Measurements from ENCODE around the gene NAGPA.
"Not testable (repeated sequence)": the region's sequence is repeated elsewhere in the genome, so short reads cannot be mapped to it uniquely, and the experiment has no call there.

The NAGPA gene
- 18.8 to 37.5 (median 25.3) reads per million in 3 experiments for total RNA-seq

DNA sequence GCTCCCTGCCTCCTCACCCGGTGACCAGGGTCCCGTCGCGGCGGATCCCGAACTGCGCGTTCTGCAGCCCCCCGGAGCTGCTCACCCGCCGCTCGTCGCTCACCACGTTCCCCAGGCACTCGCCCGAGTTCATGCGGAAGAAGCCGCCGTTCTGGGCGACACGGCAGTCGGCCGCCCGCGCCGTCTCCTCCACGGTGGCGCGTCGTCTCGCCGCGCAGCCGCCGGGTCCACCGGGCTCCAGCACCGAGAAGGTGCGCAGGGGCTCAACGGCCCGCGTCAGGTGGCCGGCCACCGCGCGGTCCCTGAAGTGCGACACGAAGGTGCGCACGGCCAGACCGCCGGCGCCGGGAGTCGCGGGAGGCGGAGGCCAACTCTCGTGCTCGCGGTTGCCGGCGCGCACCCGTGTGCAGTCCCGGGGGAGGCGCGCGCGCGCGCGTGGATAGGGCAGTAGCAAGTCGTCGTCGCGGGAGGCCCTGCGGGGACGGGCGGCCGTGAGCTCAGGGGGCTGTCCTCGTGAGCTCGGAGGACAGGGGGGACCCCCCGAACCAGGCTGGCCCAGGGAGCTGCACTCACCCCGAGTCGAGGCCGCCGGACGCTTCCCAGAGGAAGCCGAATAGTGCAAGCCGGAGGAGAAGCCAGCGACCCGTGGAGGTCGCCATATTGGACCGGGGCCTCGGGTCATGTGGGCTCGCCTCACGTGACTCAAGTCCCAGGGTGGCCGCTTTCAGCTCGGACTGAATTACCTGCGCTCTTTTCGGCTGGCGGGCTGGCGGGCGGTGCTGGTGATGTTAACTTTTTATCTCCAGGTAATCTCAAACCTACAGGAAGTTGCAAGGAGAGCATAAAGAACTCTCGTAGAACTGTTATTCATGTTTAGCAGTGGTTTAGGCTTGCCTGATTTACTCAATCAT is at the start of gene NAGPA:
Gene NAGPA, minus strand, starts transcription at position 680 of the 911 bp plus-strand sequence. Its CDS starts 21 bp downstream, at position 659.
- DNase-seq, result peak; percentile 82

- DNase-seq, result not testable (repeated sequence)
These were observed 47.3 kb upstream of the NAGPA start for GRCh38 chr16:5080996-5081395.

DNA sequence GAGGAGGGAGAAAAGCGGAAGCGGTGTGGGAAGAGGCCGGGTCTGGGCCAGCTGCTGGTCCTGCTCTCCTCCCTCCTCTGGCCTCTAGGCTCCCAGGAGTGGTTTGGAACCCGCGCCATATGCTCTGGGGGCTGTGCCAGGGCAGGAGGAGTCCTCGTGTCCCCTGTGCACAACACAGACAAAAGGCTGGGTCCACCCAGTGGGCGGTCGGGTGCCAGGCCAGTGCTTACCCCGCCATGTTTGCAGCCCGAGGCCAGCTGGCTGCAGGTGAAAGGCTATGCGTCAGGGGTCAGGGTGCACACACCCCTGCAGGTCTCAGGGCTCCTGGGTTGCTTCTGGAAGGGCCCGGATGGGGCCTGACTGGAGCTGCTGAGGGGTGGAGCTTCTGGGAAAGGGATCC is 46.7 kb upstream of the NAGPA start:
- DNase-seq, result not testable (repeated sequence)

GRCh38 chr16:5078626-5079025 is 44.9 kb upstream of the NAGPA start:
- DNase-seq, result no peak

GRCh38 chr16:5077304-5077703 is 43.6 kb upstream of the NAGPA start:
- DNase-seq, result no peak

- DNase-seq, result no peak
These were observed 41.9 kb upstream of the NAGPA start for GRCh38 chr16:5075637-5076036.

- DNase-seq, result not testable (repeated sequence)
These were observed 40.0 kb upstream of the NAGPA start for GRCh38 chr16:5073771-5074170.

- no peak for DNase-seq
These were observed 39.5 kb upstream of the NAGPA start for GRCh38 chr16:5073279-5073629.

DNA sequence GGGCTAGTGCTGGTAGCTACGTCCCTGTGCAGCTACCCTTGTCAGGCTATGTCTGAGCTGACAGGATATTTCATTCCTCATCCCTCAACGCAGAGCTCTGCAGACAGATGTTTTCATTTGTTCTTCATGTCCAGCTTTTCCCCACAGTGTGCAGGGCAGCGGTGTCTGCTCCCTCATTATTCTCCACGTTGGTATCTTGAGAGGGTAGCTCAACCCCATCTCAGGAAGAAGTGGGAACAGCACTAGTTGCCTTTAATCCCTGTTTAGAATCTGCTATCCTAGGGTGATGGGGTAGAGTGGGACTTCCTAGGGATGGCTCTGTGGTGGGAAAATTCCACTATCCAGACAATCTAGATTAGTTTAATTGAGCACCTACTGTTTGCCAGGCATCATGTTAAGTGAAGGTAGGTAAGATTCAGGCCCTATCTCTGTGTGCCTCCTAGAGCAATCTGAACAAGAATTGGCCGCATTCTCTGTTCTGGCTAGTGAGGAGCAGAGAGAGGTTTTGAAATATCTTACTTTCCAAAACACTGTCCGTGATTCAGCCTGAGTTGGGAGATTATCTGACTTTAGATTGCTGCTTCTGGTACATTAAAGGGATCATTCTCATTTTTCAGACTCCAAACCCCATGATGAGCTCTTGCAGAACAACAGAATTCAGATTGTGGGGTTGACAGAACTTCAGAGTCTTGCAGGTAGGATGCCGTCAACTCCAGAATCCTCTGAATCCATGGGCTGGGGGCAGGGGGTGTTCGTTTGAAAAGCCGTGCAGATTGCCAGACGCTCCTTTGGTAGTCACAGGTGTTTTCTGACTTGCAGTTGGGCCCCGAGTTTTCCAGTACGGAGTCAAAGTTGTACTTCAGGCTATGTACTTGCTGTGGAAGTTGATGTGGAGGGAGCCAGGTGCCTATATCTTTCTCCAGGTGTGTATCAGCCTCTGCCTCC is 38.9 kb upstream of the NAGPA start:
- DNase-seq, result no peak

GRCh38 chr16:5071681-5072333 is 38.1 kb upstream of the NAGPA start, which contains the start of gene ALG1:
ALG1 (plus strand) TSS chr16:5071843; CDS start chr16:5071850, 7 bp downstream.
- peak; percentile 85 for DNase-seq

- DNase-seq, result peak; percentile 7
These were observed 37.6 kb upstream of the NAGPA start for GRCh38 chr16:5071341-5071680.

DNA sequence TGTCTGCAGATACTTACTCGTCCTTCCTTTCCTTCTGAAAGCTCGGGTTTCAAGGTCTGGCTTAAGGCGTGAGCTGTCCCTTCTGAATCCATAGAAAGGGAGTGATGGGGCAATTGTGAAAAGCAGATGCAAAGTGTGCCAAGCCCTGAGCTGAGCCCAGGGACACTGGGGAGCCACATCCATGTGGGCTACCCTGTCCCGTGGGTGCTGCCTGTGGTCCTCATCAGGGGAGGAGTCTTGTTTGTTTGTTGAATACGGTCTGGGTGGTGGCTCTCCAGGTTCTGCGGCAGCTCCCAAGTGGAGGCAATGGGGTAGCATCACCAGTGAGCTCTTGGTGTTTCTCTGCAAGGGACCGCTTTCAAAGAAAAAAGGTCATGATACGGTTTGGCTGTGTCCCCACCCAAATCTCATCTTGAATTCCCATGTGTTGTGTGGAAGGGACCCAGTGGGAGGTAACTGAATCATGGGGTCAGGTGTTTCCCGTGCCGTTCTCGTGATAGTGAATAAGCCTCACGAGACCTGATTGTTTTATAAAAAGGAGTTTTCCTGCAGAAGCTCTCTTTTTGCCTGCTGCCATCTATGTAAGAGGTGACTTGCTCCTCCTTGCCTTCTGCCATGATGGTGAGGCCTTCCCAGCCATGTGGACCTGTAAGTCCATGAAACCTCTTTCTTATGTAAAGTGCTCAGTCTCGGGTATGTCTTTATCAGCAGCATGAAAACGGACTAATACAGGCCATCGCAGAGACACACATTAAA is 36.9 kb upstream of the NAGPA start:
- no peak for DNase-seq

GRCh38 chr16:5069854-5070253 is 36.1 kb upstream of the NAGPA start:
- no peak for DNase-seq

DNA sequence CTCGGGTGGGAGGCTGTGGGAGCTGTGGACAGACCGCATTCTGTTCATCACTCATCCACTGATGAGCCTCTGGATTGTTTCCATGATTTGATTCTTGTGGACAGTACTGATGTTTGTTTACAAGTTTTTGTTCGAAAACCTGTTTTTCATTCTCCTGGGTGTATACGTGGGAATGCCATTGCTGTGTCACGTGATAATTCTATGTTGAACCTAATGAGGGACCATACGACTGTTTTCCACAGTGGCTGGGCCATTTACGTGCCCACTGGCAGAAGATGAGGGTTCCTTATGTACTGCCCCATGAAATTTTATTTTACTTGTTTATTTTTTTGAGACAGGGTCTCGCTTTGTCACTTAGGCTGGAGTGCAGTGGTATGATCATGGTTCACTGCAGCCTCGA is 35.3 kb upstream of the NAGPA start:
- no peak for DNase-seq

GRCh38 chr16:5066511-5066910 is 32.8 kb upstream of the NAGPA start:
- no peak for DNase-seq

DNA sequence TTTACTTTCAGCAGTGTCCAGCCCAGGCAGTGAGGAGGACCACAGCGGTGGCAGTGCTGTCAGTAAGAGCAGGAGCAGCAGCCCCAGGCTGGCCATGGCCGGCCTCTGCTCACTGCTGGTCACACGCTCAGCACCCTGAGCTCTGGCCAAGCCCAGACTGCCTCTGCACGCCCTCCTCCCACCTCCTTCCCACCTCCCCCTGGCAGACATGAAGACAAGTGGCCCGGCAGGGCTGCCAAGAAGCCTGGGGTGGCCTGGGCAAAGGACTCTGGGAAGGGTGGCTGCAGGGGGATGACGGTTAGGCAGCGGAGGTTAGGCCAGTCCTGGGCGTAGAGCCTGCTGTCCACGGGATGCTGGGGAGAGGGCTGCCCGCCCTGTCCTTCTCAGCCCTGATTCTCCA is 32.1 kb upstream of the NAGPA start, which contains the start of gene C16orf89:
Gene C16orf89, minus strand, starts transcription at position 144 of the 400 bp plus-strand sequence. Its CDS starts 48 bp downstream, at position 96.
- DNase-seq, result no peak

- DNase-seq, result no peak
These were observed 31.6 kb upstream of the NAGPA start for GRCh38 chr16:5065326-5065725.

- no peak for DNase-seq
These were observed 31.2 kb upstream of the NAGPA start for GRCh38 chr16:5064915-5065314.

DNA sequence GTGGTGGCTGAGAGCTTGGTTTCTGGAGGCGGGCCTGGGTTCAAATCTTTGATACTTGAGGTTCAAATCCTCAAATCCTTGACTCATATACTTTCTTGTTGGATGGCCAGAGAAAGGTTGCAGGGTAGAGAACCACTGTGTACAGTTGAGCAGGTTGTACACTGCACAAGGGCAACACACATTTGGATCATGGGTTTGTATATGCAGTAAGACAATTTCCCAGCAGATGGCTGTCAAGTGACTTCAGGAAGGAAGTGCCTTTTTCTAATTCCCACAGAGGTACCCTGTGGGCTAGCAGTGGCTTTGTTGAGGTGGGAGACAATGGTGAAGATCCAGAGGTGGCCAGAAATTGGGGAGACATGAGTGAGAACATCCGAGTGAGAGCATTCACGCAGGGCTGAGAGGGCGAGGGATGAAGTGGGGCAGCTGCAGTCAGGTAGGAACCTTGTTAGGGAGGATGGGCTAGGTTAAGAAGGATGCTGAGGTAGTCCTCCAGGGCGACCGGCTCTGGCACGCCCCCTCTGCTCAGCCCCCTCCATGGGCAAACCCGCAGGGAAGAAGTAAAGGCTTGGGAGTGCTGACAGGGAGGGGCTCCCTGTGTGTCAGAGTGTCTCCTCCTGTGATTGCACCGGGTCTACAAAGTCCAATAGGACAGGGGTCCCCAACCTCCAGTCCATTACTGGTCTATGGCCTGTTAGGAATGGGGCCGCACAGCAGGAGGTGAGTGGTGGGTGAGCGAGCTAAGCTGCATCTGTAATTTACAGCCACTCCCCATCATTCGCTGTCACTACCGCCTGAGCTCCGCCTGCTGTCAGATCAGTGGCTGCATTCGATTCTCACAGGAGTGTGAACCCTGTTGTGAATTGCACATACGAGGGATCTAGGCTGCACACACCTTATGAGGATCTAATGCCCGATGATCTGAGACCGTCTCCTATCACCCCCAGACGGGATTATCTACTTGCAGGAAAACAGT is 29.3 kb upstream of the NAGPA start:
- DNase-seq, result no peak

- no peak for DNase-seq
These were observed 28.3 kb upstream of the NAGPA start for GRCh38 chr16:5062051-5062450.

Measured in central memory CD4-positive, alpha-beta T cell (primary cell).